ENCODE results near the gene DGKE.

GRCh38 chr17:56801459-56802178 lies 32.3 kb upstream of the DGKE start:
- TF ChIP-seq, protein P1, sequence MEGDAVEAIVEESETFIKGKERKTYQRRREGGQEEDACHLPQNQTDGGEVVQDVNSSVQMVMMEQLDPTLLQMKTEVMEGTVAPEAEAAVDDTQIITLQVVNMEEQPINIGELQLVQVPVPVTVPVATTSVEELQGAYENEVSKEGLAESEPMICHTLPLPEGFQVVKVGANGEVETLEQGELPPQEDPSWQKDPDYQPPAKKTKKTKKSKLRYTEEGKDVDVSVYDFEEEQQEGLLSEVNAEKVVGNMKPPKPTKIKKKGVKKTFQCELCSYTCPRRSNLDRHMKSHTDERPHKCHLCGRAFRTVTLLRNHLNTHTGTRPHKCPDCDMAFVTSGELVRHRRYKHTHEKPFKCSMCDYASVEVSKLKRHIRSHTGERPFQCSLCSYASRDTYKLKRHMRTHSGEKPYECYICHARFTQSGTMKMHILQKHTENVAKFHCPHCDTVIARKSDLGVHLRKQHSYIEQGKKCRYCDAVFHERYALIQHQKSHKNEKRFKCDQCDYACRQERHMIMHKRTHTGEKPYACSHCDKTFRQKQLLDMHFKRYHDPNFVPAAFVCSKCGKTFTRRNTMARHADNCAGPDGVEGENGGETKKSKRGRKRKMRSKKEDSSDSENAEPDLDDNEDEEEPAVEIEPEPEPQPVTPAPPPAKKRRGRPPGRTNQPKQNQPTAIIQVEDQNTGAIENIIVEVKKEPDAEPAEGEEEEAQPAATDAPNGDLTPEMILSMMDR (IDR thresholded peaks at IDR 0.05) = no peak
- TF ChIP-seq POLR2AphosphoS5 (IDR thresholded peaks at IDR 0.05) = no peak
- no peak for TF ChIP-seq EP300 (IDR thresholded peaks at IDR 0.05)
- no peak for TF ChIP-seq POLR2A (IDR thresholded peaks at IDR 0.05)
